Measurements from ENCODE around the gene STEAP1B.

DNA sequence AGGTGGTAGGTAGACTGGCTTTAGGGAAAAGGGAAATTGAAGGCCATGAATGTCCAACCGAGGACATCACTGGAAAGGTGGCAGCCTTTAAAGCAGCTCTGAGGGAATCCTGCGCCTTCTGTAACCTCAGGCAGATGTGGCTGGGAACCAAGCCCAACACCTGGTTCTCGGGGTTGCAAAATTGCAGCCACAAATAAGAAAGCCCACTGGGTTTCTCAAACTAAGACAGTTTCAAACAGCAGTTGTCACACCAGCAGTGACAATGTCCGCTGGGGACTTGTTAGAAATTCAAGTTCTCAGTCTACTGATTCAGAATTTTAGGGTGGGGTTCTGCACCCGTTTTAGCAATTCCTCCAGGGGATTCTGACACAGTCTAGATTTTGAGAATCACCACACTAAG lies 42.7 kb upstream of the STEAP1B start:
- TF ChIP-seq CTCF (IDR thresholded peaks at IDR 0.05; ENCODE audit: insufficient read depth, low read depth, low read length) (no peak), EZH2 (IDR thresholded peaks at IDR 0.05; ENCODE audit: insufficient read depth, low read length) (no peak)

Data from astrocyte (in vitro differentiated cells and primary cell).